ENCODE results near the gene UBIAD1.

- TF ChIP-seq ZC3H13 (CRISPR knock-in tag; IDR thresholded peaks at IDR 0.05) (no peak), ZNF883 (CRISPR knock-in tag; IDR thresholded peaks at IDR 0.05; ENCODE audit: not compliant biosample characterization) (no peak), ZBTB4 (CRISPR knock-in tag; IDR thresholded peaks at IDR 0.05; ENCODE audit: borderline replicate concordance) (no peak), CTCF (CRISPR knock-in tag; IDR thresholded peaks at IDR 0.05) (no peak), KLF16 (CRISPR knock-in tag; IDR thresholded peaks at IDR 0.05) (no peak), CREB1 (IDR thresholded peaks at IDR 0.05) (no peak), CREB1 (CRISPR knock-in tag; IDR thresholded peaks at IDR 0.05) (no peak), ZNF260 (CRISPR knock-in tag; IDR thresholded peaks at IDR 0.05; ENCODE audit: borderline replicate concordance, low read depth) (no peak), GMEB1 (CRISPR knock-in tag; IDR thresholded peaks at IDR 0.05; ENCODE audit: borderline replicate concordance) (no peak), MBD4 (IDR thresholded peaks at IDR 0.05; ENCODE audit: borderline replicate concordance, low read length) (no peak), DBP (CRISPR knock-in tag; IDR thresholded peaks at IDR 0.05; ENCODE audit: not compliant biosample characterization) (no peak), SOX6 (IDR thresholded peaks at IDR 0.05) (no peak), SOX6 (CRISPR knock-in tag; IDR thresholded peaks at IDR 0.05) (no peak)
These were observed 55.4 kb downstream of the UBIAD1 start for GRCh38 chr1:11328444-11328843.

Data from HepG2 (cell line).